Epithelial cell of esophagus (primary cell): ENCODE measurements around the gene ADK.

Source experiments
- DNase-seq: peaks from one replicate; pipeline ENCODE4 v3.0.0; 2010; ENCODE audit warnings: low read depth
- H3K4me3 ChIP-seq: 2 replicates; pipeline ENCODE4 v1.5.1; 2011; ENCODE audit warnings: mild to moderate bottlenecking, low read length, control low read depth
- CTCF ChIP-seq: IDR thresholded peaks from 2 replicates; pipeline ENCODE4 v1.5.1; 2011; ENCODE audit warnings: low read depth, mild to moderate bottlenecking, low read length, control low read depth, inconsistent platforms; ENCODE audit not compliant: insufficient read depth; ENCODE audit errors: missing control alignments

Gene ADK

GRCh38 chr10:74150990-74151878, at the start of gene ADK:
Gene ADK, plus strand, starts transcription at chr10:74151221. Its CDS starts 58 bp downstream, at chr10:74151279.
- peak within 1 kb of the TSS; percentile 97 for H3K4me3 ChIP-seq
- DNase-seq, result peak; percentile 98
- no peak for TF ChIP-seq CTCF

GRCh38 chr10:74103560-74104258, 47.3 kb upstream of the ADK start:
- peak; percentile 60 for TF ChIP-seq CTCF
- no peak overlapping the region for H3K4me3 ChIP-seq
- peak; percentile 15 for DNase-seq

GRCh38 chr10:74104480-74104879, 46.5 kb upstream of the ADK start:
- no peak for TF ChIP-seq CTCF
- H3K4me3 ChIP-seq, result no peak overlapping the region

GRCh38 chr10:74104996-74105395, 46.0 kb upstream of the ADK start:
- no peak for DNase-seq
- no peak for TF ChIP-seq CTCF
- H3K4me3 ChIP-seq, result no peak overlapping the region

More at GRCh38 chr10:74104480-74104879, 46.5 kb upstream of the ADK start:
- no peak for DNase-seq

GRCh38 chr10:74107391-74107790, 43.6 kb upstream of the ADK start:
- no peak overlapping the region for H3K4me3 ChIP-seq
- no peak for DNase-seq
- TF ChIP-seq CTCF, result no peak

GRCh38 chr10:74109452-74109851, 41.6 kb upstream of the ADK start:
- no peak for TF ChIP-seq CTCF
- DNase-seq, result no peak
- no peak overlapping the region for H3K4me3 ChIP-seq

GRCh38 chr10:74110120-74110519, 40.9 kb upstream of the ADK start:
- no peak for TF ChIP-seq CTCF
- no peak overlapping the region for H3K4me3 ChIP-seq
- no peak for DNase-seq
